K562 (cell line): ENCODE results near the gene RAD17. TPM values are rescaled to one million over a fixed set of nuclear protein-coding genes. Genes with fewer than 3 reads are reported as not detected.

ENCODE experiments used
- ARID3B ChIP-seq: fragments of 250-450 bp; sonication (Bioruptor Pico); IDR thresholded peaks from 2 replicates; pipeline ENCODE4 v1.4.0; 2020; ENCODE audit warnings: borderline replicate concordance
- CBX5 ChIP-seq: IDR thresholded peaks from 2 replicates; pipeline ENCODE4 v1.6.1; 2014; ENCODE audit warnings: low read depth, borderline replicate concordance
- CEBPB ChIP-seq: fragments of 450-650 bp; IDR thresholded peaks from 2 replicates; pipeline ENCODE4 v1.6.1; 2016; ENCODE audit warnings: missing genetic modification characterization, missing compliant biosample characterization
- ELF1 ChIP-seq: fragments of 200-800 bp; sonication (Bioruptor generic); IDR thresholded peaks from 2 replicates; pipeline ENCODE4 v1.6.1; 2016; ENCODE audit warnings: missing genetic modification characterization, missing compliant biosample characterization
- MCM5 ChIP-seq: fragments of 450-650 bp; IDR thresholded peaks from 2 replicates; pipeline ENCODE4 v1.6.1; 2016; ENCODE audit warnings: low read depth
- NFRKB ChIP-seq: fragments of 450-650 bp; IDR thresholded peaks from 2 replicates; pipeline ENCODE4 v1.6.1; 2016; ENCODE audit warnings: low read depth
- NR2C2 ChIP-seq, 2 experiments: fragments of 200-800 bp in 1 of 2; sonication (Bioruptor generic) in 1 of 2; sonication (generic) in 1 of 2; formaldehyde crosslinking in 1 of 2; IDR thresholded peaks; 2 replicates each; pipeline versions ENCODE4 v1.6.1 to v1.8.0; 2016 to 2022; ENCODE audit warnings: mild to moderate bottlenecking in 1 of 2, missing compliant biosample characterization in 1 of 2, missing genetic modification characterization in 1 of 2, missing genetic modification reagents in 1 of 2
- RCOR1 ChIP-seq, 2 experiments: IDR thresholded peaks; 2 replicates each; pipeline ENCODE4 v1.6.1; 2012; ENCODE audit warnings: low read depth in 2 of 2, low read length in 2 of 2, borderline replicate concordance in 1 of 2, improper control_type of control experiment in 1 of 2
- RNF219 ChIP-seq: fragments of 250-450 bp; sonication (Bioruptor Pico); IDR thresholded peaks from 2 replicates; pipeline ENCODE4 v1.5.0; 2022; ENCODE audit warnings: mild to moderate bottlenecking
- TCF3 ChIP-seq: sonication (generic); formaldehyde crosslinking; IDR thresholded peaks from 2 replicates; pipeline ENCODE4 v1.4.0; 2020; ENCODE audit warnings: mild to moderate bottlenecking, missing genetic modification reagents
- TRIM24 ChIP-seq, 2 experiments: fragments of 450-650 bp; IDR thresholded peaks; 2 replicates each; pipeline ENCODE4 v1.6.1; 2016
- ZBTB33 ChIP-seq: sonication (generic); formaldehyde crosslinking; IDR thresholded peaks from 2 replicates; pipeline ENCODE4 v1.8.1; 2023; ENCODE audit warnings: mild to moderate bottlenecking, missing genetic modification reagents
- ZBTB43 ChIP-seq: sonication (generic); formaldehyde crosslinking; IDR thresholded peaks from 2 replicates; pipeline ENCODE4 v1.8.0; 2023; ENCODE audit warnings: mild to moderate bottlenecking, missing genetic modification reagents
- ZNF384 ChIP-seq: IDR thresholded peaks from 2 replicates; pipeline ENCODE4 v1.6.1; 2012; ENCODE audit warnings: low read depth, low read length, improper control_type of control experiment
- ZNF444 ChIP-seq: fragments of 250-450 bp; sonication (Bioruptor Pico); IDR thresholded peaks from 2 replicates; pipeline ENCODE4 v1.4.0; 2020; ENCODE audit warnings: mild to moderate bottlenecking, moderate library complexity
- ZNF551 ChIP-seq: fragments of 250-450 bp; sonication (Bioruptor Pico); IDR thresholded peaks from 2 replicates; pipeline ENCODE4 v1.5.0; 2021; ENCODE audit warnings: mild to moderate bottlenecking, moderate library complexity
- polyA plus RNA-seq, 8 experiments: library from polyadenylated mRNA; depleted of rRNA in 4 of 8; stranded (reverse) in 5 of 8; unstranded in 3 of 8; fragments of >200 nt; fragmentation: Nextera tagmentation in 2 of 8; fragmentation: Illumina TruSeq in 1 of 8; extraction: Ambion mirVana in 2 of 8; extraction: Trizol in 1 of 8; gene quantifications; 2 replicates each; pipeline versions ENCODE4 v1.2.1 to v1.2.3, GENCODE V29; 2011 to 2014; ENCODE audit warnings: inconsistent platforms in 1 of 8, missing spikeins in 1 of 8
- total RNA-seq, 7 experiments: library from RNA; depleted of rRNA in 6 of 7; stranded (reverse); fragments of >200 nt in 6 of 7; fragmentation: Illumina TruSeq in 2 of 7; extraction: Trizol in 2 of 7; gene quantifications; 2 replicates each; pipeline versions ENCODE4 v1.2.1 to v1.2.3, GENCODE V29; 2011 to 2021; ENCODE audit warnings: low replicate concordance in 1 of 7
- TF ChIP-seq, protein P1 (sequence below): fragments of 450-650 bp; conservative IDR thresholded peaks from 2 replicates; pipeline ENCODE4 v1.6.1; 2016; ENCODE audit warnings: missing genetic modification characterization, low read depth, mild to moderate bottlenecking, missing compliant biosample characterization, moderate library complexity

RAD17 gene
- total and polyA plus RNA-seq, 9 of the 15 experiments (the other 6 are each of a cell fraction or from before 2014, with no cell fraction given) = 21.1 to 50.1 (median 40.1) TPM

DNA sequence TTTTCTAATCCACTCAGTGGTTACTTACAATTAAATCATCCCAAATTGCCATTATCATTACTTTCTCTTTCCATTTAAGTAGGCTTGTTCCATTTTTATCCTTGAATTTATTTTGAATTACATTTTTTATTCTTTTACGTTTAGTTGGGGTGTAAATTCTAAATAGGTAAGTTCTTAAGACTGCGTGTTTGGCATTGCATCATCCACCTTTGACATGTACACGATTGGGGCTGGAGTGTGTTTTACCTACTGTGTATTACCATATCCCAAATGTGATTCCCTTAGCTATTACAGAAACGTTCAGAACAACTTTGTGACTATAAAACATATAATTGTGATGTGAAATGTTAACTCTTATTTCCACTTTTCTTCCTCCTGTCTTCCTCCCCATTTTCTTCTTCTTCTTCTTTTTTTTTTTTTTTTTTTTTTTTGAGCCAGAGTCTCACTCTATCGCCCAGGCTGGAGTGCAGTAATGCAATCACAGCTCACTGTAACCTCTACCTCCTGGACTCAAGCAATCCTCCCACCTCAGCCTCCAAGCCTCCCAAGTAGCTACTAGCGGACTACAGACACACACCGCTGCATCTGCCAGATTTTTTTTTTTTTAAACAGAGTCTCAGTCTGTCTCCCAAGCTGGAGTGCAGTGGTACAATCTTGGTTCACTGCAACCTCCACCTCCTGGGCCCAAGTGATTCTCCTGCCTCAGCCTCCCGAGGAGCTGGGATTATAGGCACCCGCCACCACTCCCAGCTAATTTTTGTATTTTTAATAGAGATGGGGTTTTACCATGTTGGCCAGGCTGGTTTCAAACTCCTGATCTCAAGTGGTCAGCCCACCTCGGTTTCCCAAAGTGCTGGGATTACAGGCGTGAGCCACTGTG lies 62.0 kb downstream of the RAD17 start (continued):
- TF ChIP-seq TRIM24 (IDR thresholded peaks at IDR 0.05) = no peak
- 0 out of 2 replicates have a peak, but pooled peaks have one; percentile 35 for TF ChIP-seq CEBPB
- TF ChIP-seq ZBTB43 = no peak
- TF ChIP-seq ELF1 = no peak
- TF ChIP-seq RNF219 (CRISPR knock-in tag) = no peak
- TF ChIP-seq ZNF444 (CRISPR knock-in tag) = no peak
- TF ChIP-seq ZNF384 = no peak
- no peak for TF ChIP-seq CBX5
- TF ChIP-seq, protein P1, sequence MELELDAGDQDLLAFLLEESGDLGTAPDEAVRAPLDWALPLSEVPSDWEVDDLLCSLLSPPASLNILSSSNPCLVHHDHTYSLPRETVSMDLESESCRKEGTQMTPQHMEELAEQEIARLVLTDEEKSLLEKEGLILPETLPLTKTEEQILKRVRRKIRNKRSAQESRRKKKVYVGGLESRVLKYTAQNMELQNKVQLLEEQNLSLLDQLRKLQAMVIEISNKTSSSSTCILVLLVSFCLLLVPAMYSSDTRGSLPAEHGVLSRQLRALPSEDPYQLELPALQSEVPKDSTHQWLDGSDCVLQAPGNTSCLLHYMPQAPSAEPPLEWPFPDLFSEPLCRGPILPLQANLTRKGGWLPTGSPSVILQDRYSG = no peak
- no peak for TF ChIP-seq NFRKB
- no peak for TF ChIP-seq MCM5
- TF ChIP-seq ZNF551 = no peak
- no peak for TF ChIP-seq TCF3
- peak; percentile 63; the same call in 1 of the 2 replicates for TF ChIP-seq ZBTB33 (CRISPR knock-in tag)
- no peak for TF ChIP-seq RCOR1 (IDR thresholded peaks at IDR 0.05; ENCODE audit: borderline replicate concordance in 1 of 2, low read depth in 2 of 2, low read length in 2 of 2)
- no peak for TF ChIP-seq NR2C2 (CRISPR knock-in tag; IDR thresholded peaks at IDR 0.05)
- TF ChIP-seq NR2C2 (tag; IDR thresholded peaks at IDR 0.05) = no peak
- no peak for TF ChIP-seq ARID3B (CRISPR knock-in tag)
